Keratinocyte (primary cell): ENCODE data around the gene MMP14.

Experiments used
- CTCF ChIP-seq, 3 experiments: IDR thresholded peaks in 1 of 3; conservative IDR thresholded peaks in 1 of 3; optimal IDR thresholded peaks in 1 of 3; 2 replicates in 2 of 3; 3 replicates in 1 of 3; pipeline versions ENCODE3 to v1.5.1; 2011; ENCODE audit warnings: low read length in 3 of 3, mild to moderate bottlenecking in 3 of 3, moderate library complexity in 2 of 3, control low read depth in 1 of 3, inconsistent platforms in 1 of 3; ENCODE audit not compliant: insufficient read depth in 2 of 3; ENCODE audit errors: extremely low read depth in 1 of 3
- EZH2 ChIP-seq: IDR thresholded peaks from one replicate; pipeline ENCODE4 v1.6.1; 2012; ENCODE audit warnings: inconsistent platforms, mild to moderate bottlenecking, low read length, moderate library complexity

- TF ChIP-seq CTCF (optimal IDR thresholded peaks at IDR 0.05 in 1 of 3, IDR thresholded peaks at IDR 0.05 in 1 of 3, conservative IDR thresholded peaks at IDR 0.05 in 1 of 3; ENCODE audit: extremely low read depth in 1 of 3, insufficient read depth in 2 of 3, low read length in 3 of 3) (no peak), EZH2 (no peak)
Measured at GRCh38 chr14:22822016-22822570, 14.3 kb upstream of the MMP14 start.
